Measurements from ENCODE around the gene CDRT4. TPM values are rescaled to one million over a fixed set of nuclear protein-coding genes. Genes with fewer than 3 reads are reported as not detected.

Gene CDRT4
- total RNA-seq, 3 donors from 2014 or later (not counting 1 experiment from before 2014, with no cell fraction given), result 5.5 to 14.0 (median 11.8) TPM

- no peak for TF ChIP-seq CTCF (IDR thresholded peaks at IDR 0.05)
- Histone ChIP-seq H3K4me3 (ENCODE audit: low read length) (no peak overlapping the region), H3K36me3 (ENCODE audit: control insufficient read depth, insufficient read depth, low read length) (peaks cover 4% of the 10 kb centered on the region), H3K27me3 (ENCODE audit: control insufficient read depth, insufficient read depth, low read length) (no peaks in the 10 kb centered on the region), H3K27ac (ENCODE audit: low read length) (no peak overlapping the region), H3K9me3 (ENCODE audit: control insufficient read depth, insufficient read depth, low read length) (no peaks in the 10 kb centered on the region), H3K4me1 (ENCODE audit: control insufficient read depth, insufficient read depth, low read length) (no peaks in the 10 kb centered on the region)
- Mint-ChIP-seq H3K27ac (no peak overlapping the region), H3K4me3 (no peak overlapping the region), H3K36me3 (no peaks in the 10 kb centered on the region), H3K27me3 (ENCODE audit: low read depth in 2 of 2) (no peaks in the 10 kb centered on the region), H3K4me1 (peaks cover 0 to 14% of the 10 kb centered on the region in 2 donors), H3K9me3 (no peaks in the 10 kb centered on the region)
- ATAC-seq (no peak), DNase-seq (no peak)
- 86% methylated on average over 3 of the region's 3 CpGs for WGBS (ENCODE audit: insufficient coverage)
- intact Hi-C loops (cut with micrococcal nuclease), result no loop called here
Measured at GRCh38 chr17:15510361-15510760, 42.9 kb upstream of the CDRT4 start.

DNA sequence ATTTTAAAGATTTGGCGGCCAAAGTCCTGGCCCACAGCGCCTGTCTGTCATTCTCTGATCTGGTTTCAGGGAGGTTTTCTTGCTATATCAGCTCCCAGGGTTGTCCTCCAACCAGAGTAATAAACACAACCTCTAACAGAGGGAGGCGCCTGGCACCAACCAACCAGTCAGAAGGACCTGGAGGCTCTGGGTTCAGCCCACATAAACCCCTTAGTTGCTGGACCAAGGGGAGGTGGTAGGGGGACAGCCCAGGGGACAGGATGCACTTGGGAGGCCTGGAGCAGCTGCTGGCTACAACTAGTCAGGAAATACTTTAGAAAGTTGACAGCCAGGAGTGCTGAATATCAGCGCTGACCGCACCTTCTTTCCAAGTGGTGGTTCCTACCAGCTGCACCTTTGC is 41.7 kb upstream of the CDRT4 start:
- no peak overlapping the region for H3K27ac ChIP-seq (ENCODE audit: low read length)
- Mint-ChIP-seq H3K9me3 (no peaks in the 10 kb centered on the region), H3K27me3 (ENCODE audit: low read depth in 2 of 2) (no peaks in the 10 kb centered on the region), H3K36me3 (no peaks in the 10 kb centered on the region), H3K4me3 (no peak overlapping the region), H3K4me1 (peaks cover 0 to 4% of the 10 kb centered on the region in 2 donors), H3K27ac (no peak overlapping the region)
- no peak for ATAC-seq
- H3K36me3 ChIP-seq (ENCODE audit: control insufficient read depth, insufficient read depth, low read length), result peaks cover 3% of the 10 kb centered on the region
- no peaks in the 10 kb centered on the region for H3K27me3 ChIP-seq (ENCODE audit: control insufficient read depth, insufficient read depth, low read length)
- no peaks in the 10 kb centered on the region for H3K9me3 ChIP-seq (ENCODE audit: control insufficient read depth, insufficient read depth, low read length)
- WGBS (ENCODE audit: insufficient coverage), result over 99% methylated on average over 4 of the region's 5 CpGs
- intact Hi-C loops (cut with micrococcal nuclease), result loop anchor here (10.0 kb wide), 1 partner anchor 254 kb away; no protein-coding TSS in a partner anchor
- H3K4me3 ChIP-seq (ENCODE audit: low read length), result no peak overlapping the region
- DNase-seq, result no peak
- H3K4me1 ChIP-seq (ENCODE audit: control insufficient read depth, insufficient read depth, low read length), result no peaks in the 10 kb centered on the region
- TF ChIP-seq CTCF (IDR thresholded peaks at IDR 0.05), result no peak

DNA sequence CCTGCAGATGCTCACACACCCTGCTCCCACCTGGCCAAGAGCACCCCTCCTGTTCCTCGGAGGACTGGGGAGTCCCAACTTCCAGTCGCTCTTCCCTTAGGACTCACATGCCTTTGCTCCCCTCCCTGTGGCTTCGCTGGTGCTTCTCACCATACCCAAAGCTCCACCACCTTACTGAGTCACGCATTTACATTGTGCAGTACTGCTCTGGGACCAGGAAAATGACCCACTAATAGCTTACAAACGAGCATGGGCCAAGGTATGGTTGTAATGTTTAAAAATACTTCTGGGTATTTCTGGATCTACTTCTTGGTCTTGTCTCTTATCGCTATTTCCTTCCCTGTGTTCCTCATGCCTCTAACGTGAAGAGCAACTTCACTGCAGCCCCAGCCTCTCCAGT is 41.0 kb upstream of the CDRT4 start:
- no peaks in the 10 kb centered on the region for H3K27me3 Mint-ChIP-seq (ENCODE audit: low read depth in 2 of 2)
- no peak for TF ChIP-seq CTCF (IDR thresholded peaks at IDR 0.05)
- peaks cover 2 to 4% of the 10 kb centered on the region in 2 donors for H3K4me1 Mint-ChIP-seq
- DNase-seq (no peak), ATAC-seq (no peak)
- H3K27ac Mint-ChIP-seq, result no peak overlapping the region
- no peaks in the 10 kb centered on the region for H3K36me3 ChIP-seq (ENCODE audit: control insufficient read depth, insufficient read depth, low read length)
- intact Hi-C loops (cut with micrococcal nuclease), result loop anchor here (10.0 kb wide), 1 partner anchor 254 kb away; no protein-coding TSS in a partner anchor
- H3K4me1 ChIP-seq (ENCODE audit: control insufficient read depth, insufficient read depth, low read length), result no peaks in the 10 kb centered on the region
- no peaks in the 10 kb centered on the region for H3K9me3 Mint-ChIP-seq
- 82% methylated on average over 7 of the region's 7 CpGs for WGBS (ENCODE audit: insufficient coverage)
- no peak overlapping the region for H3K27ac ChIP-seq (ENCODE audit: low read length)
- no peak overlapping the region for H3K4me3 ChIP-seq (ENCODE audit: low read length)
- H3K9me3 ChIP-seq (ENCODE audit: control insufficient read depth, insufficient read depth, low read length), result no peaks in the 10 kb centered on the region
- H3K4me3 Mint-ChIP-seq, result no peak overlapping the region
- H3K36me3 Mint-ChIP-seq, result no peaks in the 10 kb centered on the region
- no peaks in the 10 kb centered on the region for H3K27me3 ChIP-seq (ENCODE audit: control insufficient read depth, insufficient read depth, low read length)

- Histone ChIP-seq H3K27me3 (ENCODE audit: control insufficient read depth, insufficient read depth, low read length) (no peaks in the 10 kb centered on the region), H3K9me3 (ENCODE audit: control insufficient read depth, insufficient read depth, low read length) (no peaks in the 10 kb centered on the region), H3K36me3 (ENCODE audit: control insufficient read depth, insufficient read depth, low read length) (no peaks in the 10 kb centered on the region), H3K27ac (ENCODE audit: low read length) (no peak overlapping the region), H3K4me3 (ENCODE audit: low read length) (no peak overlapping the region), H3K4me1 (ENCODE audit: control insufficient read depth, insufficient read depth, low read length) (peaks cover 3% of the 10 kb centered on the region)
- intact Hi-C loops (cut with micrococcal nuclease), result loop anchor here (10.0 kb wide), 1 partner anchor 253 kb away; no protein-coding TSS in a partner anchor
- Mint-ChIP-seq H3K4me3 (no peak overlapping the region), H3K27me3 (ENCODE audit: low read depth in 2 of 2) (no peaks in the 10 kb centered on the region), H3K36me3 (no peaks in the 10 kb centered on the region), H3K9me3 (no peaks in the 10 kb centered on the region), H3K4me1 (peaks cover 5 to 7% of the 10 kb centered on the region in 2 donors), H3K27ac (no peak overlapping the region)
- no peak for DNase-seq
- no peak for ATAC-seq
- TF ChIP-seq CTCF (IDR thresholded peaks at IDR 0.05), result no peak
- 91% methylated on average over 3 of the region's 3 CpGs for whole genome bisulfite sequencing (ENCODE audit: insufficient coverage)
Measured at GRCh38 chr17:15507896-15508295, 40.5 kb upstream of the CDRT4 start.
